ENCODE measurements around the gene FLNA. TPM values are rescaled to one million over a fixed set of nuclear protein-coding genes. Genes with fewer than 3 reads are reported as not detected.

Gene FLNA
- total and polyA plus RNA-seq, 9 of the 15 experiments (the other 6 are each of a cell fraction or from before 2014, with no cell fraction given), result 6.2 to 735 (median 135) TPM

- in situ Hi-C loops (cut with MboI), result loop anchor here (25.0 kb wide), 1 partner anchor 93 kb away; the partner anchor contains the start of gene OPN1MW2
- no peaks in the 10 kb centered on the region for H3K9me3 ChIP-seq (replicated peaks; ENCODE audit: control insufficient read depth, insufficient read depth, low read depth, low read length)
- peaks cover 0 to 2% of the 10 kb centered on the region in 2 experiments; a peak in 3 of 5 replicates for H3K4me1 ChIP-seq (replicated peaks in 1 of 2; ENCODE audit: control insufficient read depth in 2 of 2, insufficient read depth in 2 of 2, low read length in 2 of 2)
- H3K4me2 ChIP-seq (ENCODE audit: insufficient read depth, low read length), result no peak overlapping the region
- ATAC-seq (no peak), DNase-seq (ENCODE audit: extremely low read depth in 1 of 4, low spot score in 3 of 4) (no peak), FAIRE-seq (no peak)
- no peak overlapping the region for H3K27ac ChIP-seq (ENCODE audit: extremely low read depth, low read depth, low read length)
- CTCF ChIA-PET (ENCODE audit: low intra/inter-chr PET ratio), result no interaction called here
- 42% methylated on average over 10 of the region's 10 CpGs for WGBS (ENCODE audit: insufficient coverage, low coverage, missing lambda C conversion rate)
- no TSS peak for BruUV-seq (replicated peaks)
- peak overlapping the region; percentile 56; the same call in 1 of the 2 replicates for H2AFZ ChIP-seq (ENCODE audit: low read depth, low read length)
- no peak for TF ChIP-seq LEF1 (IDR thresholded peaks at IDR 0.05)
- TF ChIP-seq NCOA1 (IDR thresholded peaks at IDR 0.05; ENCODE audit: low read depth), result no peak
- no peak for TF ChIP-seq LCOR (CRISPR knock-in tag; IDR thresholded peaks at IDR 0.05)
- TF ChIP-seq ZNF324 (CRISPR knock-in tag; IDR thresholded peaks at IDR 0.05), result no peak
- no peak for TF ChIP-seq JUNB (CRISPR knock-in tag; conservative IDR thresholded peaks at IDR 0.05)
- no peak for TF ChIP-seq NR2C1 (IDR thresholded peaks at IDR 0.05)
- TF ChIP-seq NR2C1 (tag; IDR thresholded peaks at IDR 0.05), result no peak
- TF ChIP-seq SOX6 (IDR thresholded peaks at IDR 0.05), result no peak
- TF ChIP-seq HOMEZ (CRISPR knock-in tag; IDR thresholded peaks at IDR 0.05), result no peak
- TF ChIP-seq POLR3G (IDR thresholded peaks at IDR 0.05; ENCODE audit: extremely low read depth, insufficient read length, insufficient replicate concordance), result no peak
- no peak for TF ChIP-seq FOXK1 (CRISPR knock-in tag; IDR thresholded peaks at IDR 0.05; ENCODE audit: borderline replicate concordance)
- no peak for TF ChIP-seq ZBTB7A (IDR thresholded peaks at IDR 0.05; ENCODE audit: borderline replicate concordance, control insufficient read depth, low read depth, low read length)
- no peak for TF ChIP-seq CCNT2 (IDR thresholded peaks at IDR 0.05; ENCODE audit: borderline replicate concordance, extremely low read depth, insufficient read length, low read depth, low read length)
- TF ChIP-seq PHTF2 (CRISPR knock-in tag; IDR thresholded peaks at IDR 0.05), result no peak
- TF ChIP-seq ETV5 (CRISPR knock-in tag; IDR thresholded peaks at IDR 0.05; ENCODE audit: low read depth), result no peak
- TF ChIP-seq, protein P1, sequence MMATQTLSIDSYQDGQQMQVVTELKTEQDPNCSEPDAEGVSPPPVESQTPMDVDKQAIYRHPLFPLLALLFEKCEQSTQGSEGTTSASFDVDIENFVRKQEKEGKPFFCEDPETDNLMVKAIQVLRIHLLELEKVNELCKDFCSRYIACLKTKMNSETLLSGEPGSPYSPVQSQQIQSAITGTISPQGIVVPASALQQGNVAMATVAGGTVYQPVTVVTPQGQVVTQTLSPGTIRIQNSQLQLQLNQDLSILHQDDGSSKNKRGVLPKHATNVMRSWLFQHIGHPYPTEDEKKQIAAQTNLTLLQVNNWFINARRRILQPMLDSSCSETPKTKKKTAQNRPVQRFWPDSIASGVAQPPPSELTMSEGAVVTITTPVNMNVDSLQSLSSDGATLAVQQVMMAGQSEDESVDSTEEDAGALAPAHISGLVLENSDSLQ (IDR thresholded peaks at IDR 0.05), result no peak
- TF ChIP-seq HDAC3 (IDR thresholded peaks at IDR 0.05; ENCODE audit: borderline replicate concordance, partially characterized antibody), result no peak
- TF ChIP-seq SIRT6 (IDR thresholded peaks at IDR 0.05; ENCODE audit: low read depth, low read length), result no peak
- no peak overlapping the region for H3K4me3 ChIP-seq
- H3K36me3 ChIP-seq (ENCODE audit: control insufficient read depth, insufficient read depth, low read length), result no peaks in the 10 kb centered on the region
- POLR2A ChIA-PET, result interaction anchor here (0.5 to 0.6 kb wide), 2 partner anchors 243 to 277 kb away, joined by 4 read pairs; no protein-coding TSS in a partner anchor
- H3K79me2 ChIP-seq (ENCODE audit: control insufficient read depth, insufficient read depth, low read length), result no peaks in the 10 kb centered on the region
- H3K9ac ChIP-seq (ENCODE audit: insufficient read depth in 1 of 2, low read depth in 2 of 2, low read length in 2 of 2), result 0 out of 4 replicates have a peak overlapping the region, but pooled peaks of 1 of the 2 experiments have one; percentile 6
- intact Hi-C loops (cut with micrococcal nuclease), result no loop called here
- H3K27me3 ChIP-seq (ENCODE audit: control insufficient read depth in 2 of 2, insufficient read depth in 2 of 2, low read length in 2 of 2), result no peaks in the 10 kb centered on the region
- no peaks in the 10 kb centered on the region for H3K9me1 ChIP-seq (ENCODE audit: control insufficient read depth, insufficient read depth, low read length)
- H4K20me1 ChIP-seq (replicated peaks; ENCODE audit: control insufficient read depth, insufficient read depth, low read length), result no peaks in the 10 kb centered on the region
These were observed 69.6 kb downstream of the FLNA start for GRCh38 chrX:154304846-154305245.
